Adipocyte (in vitro differentiated cells): ENCODE results near the gene COG5.

Experiments used
- DNase-seq: peaks from one replicate; pipeline ENCODE4 v3.0.0-alpha.2; 2015; ENCODE audit warnings: low read depth
- H3K27me3 ChIP-seq: replicated peaks from 2 replicates; pipeline ENCODE4 v1.7.0; 2013; ENCODE audit warnings: mild to moderate bottlenecking, low read length, moderate library complexity; ENCODE audit not compliant: control insufficient read depth, insufficient read depth
- H3K36me3 ChIP-seq: 2 replicates; pipeline ENCODE4 v1.7.0; 2013; ENCODE audit warnings: low read length, mild to moderate bottlenecking, moderate library complexity; ENCODE audit not compliant: control insufficient read depth, insufficient read depth, severe bottlenecking
- H3K4me1 ChIP-seq: 2 replicates; pipeline ENCODE4 v1.7.0; 2013; ENCODE audit warnings: mild to moderate bottlenecking, low read length, moderate library complexity; ENCODE audit not compliant: control insufficient read depth, insufficient read depth
- H3K4me3 ChIP-seq: 2 replicates; pipeline ENCODE4 v1.7.0; 2013; ENCODE audit warnings: mild to moderate bottlenecking, low read length, moderate library complexity
- H3K9ac ChIP-seq: 2 replicates; pipeline ENCODE4 v1.7.0; 2013; ENCODE audit warnings: mild to moderate bottlenecking, low read length, moderate library complexity
- H3K9me3 ChIP-seq: 2 replicates; pipeline ENCODE4 v1.7.0; 2013; ENCODE audit warnings: mild to moderate bottlenecking, low read length, moderate library complexity; ENCODE audit not compliant: control insufficient read depth

Gene COG5

GRCh38 chr7:107479303-107479702 lies 84.4 kb downstream of the COG5 start:
- no peaks in the 10 kb centered on the region for H3K4me1 ChIP-seq
- H3K27me3 ChIP-seq = no peaks in the 10 kb centered on the region
- no peak overlapping the region for H3K9ac ChIP-seq
- H3K9me3 ChIP-seq = no peaks in the 10 kb centered on the region
- H3K4me3 ChIP-seq = no peak overlapping the region
- no peak for DNase-seq
- no peaks in the 10 kb centered on the region for H3K36me3 ChIP-seq

DNA sequence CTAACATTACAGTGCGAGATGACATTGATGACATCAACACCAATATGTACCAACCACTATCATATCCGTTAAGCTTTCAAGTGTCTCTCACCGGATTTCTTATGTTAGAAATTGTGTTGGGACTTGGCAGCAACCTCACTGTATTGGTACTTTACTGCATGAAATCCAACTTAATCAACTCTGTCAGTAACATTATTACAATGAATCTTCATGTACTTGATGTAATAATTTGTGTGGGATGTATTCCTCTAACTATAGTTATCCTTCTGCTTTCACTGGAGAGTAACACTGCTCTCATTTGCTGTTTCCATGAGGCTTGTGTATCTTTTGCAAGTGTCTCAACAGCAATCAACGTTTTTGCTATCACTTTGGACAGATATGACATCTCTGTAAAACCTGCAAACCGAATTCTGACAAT lies 89.6 kb downstream of the COG5 start:
- Histone ChIP-seq H3K27me3 (no peaks in the 10 kb centered on the region), H3K9ac (no peak overlapping the region), H3K4me3 (no peak overlapping the region), H3K36me3 (no peaks in the 10 kb centered on the region), H3K9me3 (no peaks in the 10 kb centered on the region), H3K4me1 (no peaks in the 10 kb centered on the region)
- no peak for DNase-seq

GRCh38 chr7:107472116-107472515 lies 91.6 kb downstream of the COG5 start:
- Histone ChIP-seq H3K9me3 (no peaks in the 10 kb centered on the region), H3K9ac (no peak overlapping the region), H3K4me3 (no peak overlapping the region), H3K36me3 (no peaks in the 10 kb centered on the region), H3K27me3 (no peaks in the 10 kb centered on the region), H3K4me1 (no peaks in the 10 kb centered on the region)
- DNase-seq = peak; percentile 28

- Histone ChIP-seq H3K9ac (no peak overlapping the region), H3K9me3 (no peaks in the 10 kb centered on the region), H3K4me3 (no peak overlapping the region), H3K4me1 (no peaks in the 10 kb centered on the region), H3K27me3 (no peaks in the 10 kb centered on the region), H3K36me3 (no peaks in the 10 kb centered on the region)
- DNase-seq = peak; percentile 20
Observed at GRCh38 chr7:107471292-107472070, 92.2 kb downstream of the COG5 start.

DNA sequence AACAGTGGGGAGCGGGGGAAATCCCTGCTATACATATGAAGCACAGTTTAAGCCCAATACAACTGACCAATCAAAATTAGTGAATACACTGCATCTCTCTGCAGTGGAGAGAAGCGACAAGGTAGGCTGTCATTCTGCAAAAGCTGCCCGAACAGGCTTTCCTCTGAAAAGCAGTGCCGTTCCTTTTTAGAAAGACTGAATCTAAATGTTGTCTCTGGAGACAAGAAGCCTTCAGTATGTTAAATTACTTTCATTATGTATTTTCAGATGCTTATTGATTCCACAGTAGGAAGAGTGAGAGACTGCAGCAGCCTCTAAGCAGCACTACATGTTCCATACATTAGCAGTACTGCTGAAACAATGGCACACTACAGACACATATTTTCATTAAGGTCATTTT lies 93.8 kb downstream of the COG5 start, which contains the start of gene GPR22:
Gene GPR22, plus strand, starts transcription at position 129 of the 400 bp plus-strand sequence. CDS start 4,004 bp downstream, outside the sequence.
- H3K4me1 ChIP-seq = no peaks in the 10 kb centered on the region
- H3K9me3 ChIP-seq = no peaks in the 10 kb centered on the region
- no peak within 1 kb of the TSS for H3K4me3 ChIP-seq
- H3K27me3 ChIP-seq = no peaks in the 10 kb centered on the region
- DNase-seq = no peak
- no peak within 1 kb of the TSS for H3K9ac ChIP-seq
- no peaks in the 10 kb centered on the region for H3K36me3 ChIP-seq

DNA sequence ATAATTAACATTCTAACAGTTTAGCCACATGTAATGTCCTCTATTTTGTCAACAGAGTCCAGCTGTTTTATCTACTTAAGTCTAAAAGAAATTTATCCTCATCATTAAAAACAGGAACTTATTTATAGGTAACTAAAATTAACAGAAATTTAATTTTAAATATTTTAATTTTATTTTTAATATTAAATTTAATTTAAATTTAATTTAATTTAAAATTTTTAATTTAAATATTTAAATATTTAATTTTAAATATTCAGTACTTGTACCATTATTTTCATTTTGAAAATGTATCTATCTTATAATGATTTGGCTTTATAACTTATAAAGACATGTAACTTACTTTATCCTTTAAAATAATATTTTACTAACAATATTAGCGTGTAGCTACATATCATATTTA lies 94.9 kb downstream of the COG5 start:
- H3K9ac ChIP-seq = no peak overlapping the region

DNA sequence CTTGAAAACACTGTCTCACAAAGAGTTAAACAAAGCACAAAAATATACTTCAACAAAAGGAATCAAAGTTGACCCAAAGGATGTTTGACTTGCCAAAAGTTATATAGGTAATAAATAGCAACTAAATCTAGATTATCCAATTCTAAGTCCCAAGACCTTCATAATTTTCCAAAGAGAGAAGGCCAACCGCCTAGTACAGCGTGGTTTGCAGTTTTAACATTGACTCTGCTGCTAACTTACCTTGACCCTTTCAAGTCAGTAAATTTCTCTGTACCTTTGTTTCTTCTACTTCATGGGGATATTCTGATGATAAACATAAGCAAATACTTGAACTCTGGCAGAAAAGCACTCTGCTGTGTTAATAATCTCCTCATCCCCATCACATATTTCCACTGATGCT lies 95.7 kb downstream of the COG5 start:
- Histone ChIP-seq H3K4me3 (no peak overlapping the region), H3K4me1 (no peaks in the 10 kb centered on the region), H3K9me3 (no peaks in the 10 kb centered on the region), H3K9ac (no peak overlapping the region), H3K27me3 (no peaks in the 10 kb centered on the region), H3K36me3 (no peaks in the 10 kb centered on the region)
- DNase-seq = no peak

More for the DNA sequence above, 94.9 kb downstream of the COG5 start:
- Histone ChIP-seq H3K9me3 (no peaks in the 10 kb centered on the region), H3K4me3 (no peak overlapping the region), H3K36me3 (no peaks in the 10 kb centered on the region), H3K4me1 (no peaks in the 10 kb centered on the region), H3K27me3 (no peaks in the 10 kb centered on the region)
- no peak for DNase-seq

- no peaks in the 10 kb centered on the region for H3K4me1 ChIP-seq
- no peak for DNase-seq
- H3K9me3 ChIP-seq = no peaks in the 10 kb centered on the region
- H3K27me3 ChIP-seq = no peaks in the 10 kb centered on the region
- H3K4me3 ChIP-seq = no peak overlapping the region
- no peak overlapping the region for H3K9ac ChIP-seq
- no peaks in the 10 kb centered on the region for H3K36me3 ChIP-seq
Observed at GRCh38 chr7:107464666-107465226, 99.0 kb downstream of the COG5 start.

DNA sequence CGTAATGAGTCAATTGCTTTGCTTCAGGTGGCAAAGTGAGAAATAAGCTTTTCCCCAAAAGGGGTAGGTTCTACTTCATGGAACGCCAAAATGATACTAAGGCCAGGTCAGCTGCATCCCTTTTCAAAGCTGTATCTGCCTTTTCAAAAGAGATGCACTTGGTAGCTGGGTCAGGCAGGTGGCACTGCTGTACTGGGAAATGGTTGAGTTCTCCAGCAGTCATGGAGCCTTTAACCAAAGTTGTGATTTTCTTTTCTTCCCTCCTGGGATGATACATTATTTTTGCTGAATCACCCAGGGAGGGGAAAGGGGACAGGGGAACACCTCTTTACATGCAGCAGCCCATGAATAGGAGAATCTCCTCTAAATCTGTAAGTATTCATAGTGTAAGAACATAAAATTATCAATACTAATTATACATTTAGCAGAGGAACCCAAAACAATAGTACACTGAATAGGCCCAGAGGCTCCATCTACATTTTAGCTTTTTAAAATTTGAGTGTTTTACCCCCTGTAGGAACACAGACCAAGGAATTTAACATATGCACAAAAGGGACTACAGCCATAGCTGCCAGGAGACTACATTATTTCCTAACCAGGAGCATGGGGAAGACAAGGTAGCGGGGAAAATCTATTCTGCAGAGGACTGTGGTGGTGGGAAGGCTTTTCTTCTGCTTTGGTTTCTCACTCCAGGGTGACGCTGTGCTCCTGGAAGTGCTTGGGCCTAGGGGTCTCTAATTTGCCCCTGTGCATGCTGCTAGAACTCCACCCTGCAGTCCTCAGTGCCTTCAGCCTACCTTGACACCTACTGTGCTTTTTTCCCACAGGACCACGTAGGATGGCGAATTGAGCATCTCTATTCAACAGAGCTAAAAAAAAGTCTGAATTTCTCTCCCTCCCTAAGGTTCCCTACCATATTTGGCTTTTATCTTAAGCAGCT lies 100.3 kb downstream of the COG5 start:
- no peaks in the 10 kb centered on the region for H3K27me3 ChIP-seq
- no peak overlapping the region for H3K4me3 ChIP-seq
- no peak overlapping the region for H3K9ac ChIP-seq
- H3K36me3 ChIP-seq = no peaks in the 10 kb centered on the region
- DNase-seq = peak; percentile 81
- no peaks in the 10 kb centered on the region for H3K4me1 ChIP-seq
- no peaks in the 10 kb centered on the region for H3K9me3 ChIP-seq

- H3K36me3 ChIP-seq = no peaks in the 10 kb centered on the region
- no peak overlapping the region for H3K9ac ChIP-seq
- no peaks in the 10 kb centered on the region for H3K4me1 ChIP-seq
- no peaks in the 10 kb centered on the region for H3K9me3 ChIP-seq
- no peaks in the 10 kb centered on the region for H3K27me3 ChIP-seq
- DNase-seq = no peak
- H3K4me3 ChIP-seq = no peak overlapping the region
Observed at GRCh38 chr7:107461938-107462533, 101.7 kb downstream of the COG5 start.

DNA sequence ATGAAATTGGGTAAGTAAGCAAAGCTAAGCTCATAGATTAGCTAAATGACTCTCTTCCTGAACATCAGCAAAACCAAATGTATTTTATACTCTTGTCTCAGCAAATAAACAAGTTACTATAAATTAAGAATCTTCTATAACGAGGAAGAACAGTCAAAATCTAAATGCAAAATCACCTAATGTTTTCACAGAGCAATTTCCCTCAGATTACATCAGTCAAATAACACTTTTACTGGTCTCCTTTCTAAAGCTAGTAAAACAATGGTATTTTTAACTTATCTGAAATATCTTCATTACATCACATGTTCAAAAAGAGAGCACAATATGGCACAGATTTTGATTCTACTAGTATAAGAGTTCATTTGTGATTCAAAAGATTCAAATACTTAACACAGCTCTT lies 110.3 kb downstream of the COG5 start:
- peak; percentile 17 for DNase-seq
- Histone ChIP-seq H3K4me3 (no peak overlapping the region), H3K27me3 (no peaks in the 10 kb centered on the region), H3K9me3 (no peaks in the 10 kb centered on the region), H3K9ac (no peak overlapping the region), H3K4me1 (no peaks in the 10 kb centered on the region), H3K36me3 (no peaks in the 10 kb centered on the region)
